Hepatocyte (in vitro differentiated cells): Measurements from ENCODE around the gene TANC1.

Source experiments
- EZH2 ChIP-seq: fragments of 200-600 bp; sonication (generic); IDR thresholded peaks from 2 replicates; pipeline ENCODE4 v1.6.1; 2016; ENCODE audit warnings: antibody characterized with exemption, mild to moderate bottlenecking, borderline replicate concordance
- TF ChIP-seq, protein P1 (sequence below): fragments of 200-600 bp; sonication (generic); IDR thresholded peaks from 2 replicates; pipeline ENCODE4 v1.5.1; 2016; ENCODE audit warnings: antibody characterized with exemption, mild to moderate bottlenecking; ENCODE audit not compliant: poor library complexity

- TF ChIP-seq, protein P1, sequence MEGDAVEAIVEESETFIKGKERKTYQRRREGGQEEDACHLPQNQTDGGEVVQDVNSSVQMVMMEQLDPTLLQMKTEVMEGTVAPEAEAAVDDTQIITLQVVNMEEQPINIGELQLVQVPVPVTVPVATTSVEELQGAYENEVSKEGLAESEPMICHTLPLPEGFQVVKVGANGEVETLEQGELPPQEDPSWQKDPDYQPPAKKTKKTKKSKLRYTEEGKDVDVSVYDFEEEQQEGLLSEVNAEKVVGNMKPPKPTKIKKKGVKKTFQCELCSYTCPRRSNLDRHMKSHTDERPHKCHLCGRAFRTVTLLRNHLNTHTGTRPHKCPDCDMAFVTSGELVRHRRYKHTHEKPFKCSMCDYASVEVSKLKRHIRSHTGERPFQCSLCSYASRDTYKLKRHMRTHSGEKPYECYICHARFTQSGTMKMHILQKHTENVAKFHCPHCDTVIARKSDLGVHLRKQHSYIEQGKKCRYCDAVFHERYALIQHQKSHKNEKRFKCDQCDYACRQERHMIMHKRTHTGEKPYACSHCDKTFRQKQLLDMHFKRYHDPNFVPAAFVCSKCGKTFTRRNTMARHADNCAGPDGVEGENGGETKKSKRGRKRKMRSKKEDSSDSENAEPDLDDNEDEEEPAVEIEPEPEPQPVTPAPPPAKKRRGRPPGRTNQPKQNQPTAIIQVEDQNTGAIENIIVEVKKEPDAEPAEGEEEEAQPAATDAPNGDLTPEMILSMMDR: no peak
- no peak for TF ChIP-seq EZH2
Measured at GRCh38 chr2:158922601-158923000, 45.8 kb upstream of the TANC1 start.
